Rectal smooth muscle tissue (tissue), 1 donor: ENCODE measurements around the gene HTATSF1.

ENCODE experiments used
- H3K27ac ChIP-seq: one replicate; pipeline ENCODE4 v1.7.0; 2013; ENCODE audit warnings: low read depth, low read length, inconsistent platforms
- H3K27me3 ChIP-seq: one replicate; pipeline ENCODE4 v1.7.0; 2013; ENCODE audit warnings: low read length; ENCODE audit not compliant: control insufficient read depth, insufficient read depth
- H3K36me3 ChIP-seq: one replicate; pipeline ENCODE4 v1.7.0; 2013; ENCODE audit warnings: low read length; ENCODE audit not compliant: control insufficient read depth, insufficient read depth
- H3K4me1 ChIP-seq: one replicate; pipeline ENCODE4 v1.7.0; 2013; ENCODE audit warnings: low read length; ENCODE audit not compliant: control insufficient read depth, insufficient read depth
- H3K4me3 ChIP-seq: one replicate; pipeline ENCODE4 v1.7.0; 2013; ENCODE audit warnings: low read length
- H3K9ac ChIP-seq: one replicate; pipeline ENCODE4 v1.7.0; 2013; ENCODE audit warnings: low read length

The HTATSF1 gene

GRCh38 chrX:136497556-136498052 lies at the start of gene HTATSF1:
Gene HTATSF1 (plus strand): TSS chrX:136497592. CDS start chrX:136497685, 93 bp downstream.
- H3K9ac ChIP-seq, result peak within 1 kb of the TSS; percentile 57
- no peaks in the 10 kb centered on the region for H3K4me1 ChIP-seq
- H3K4me3 ChIP-seq, result peak within 1 kb of the TSS; percentile 79
- peaks cover 3% of the 10 kb centered on the region for H3K36me3 ChIP-seq
- no peaks in the 10 kb centered on the region for H3K27me3 ChIP-seq
- H3K27ac ChIP-seq, result peak within 1 kb of the TSS; percentile 87

- H3K9ac ChIP-seq, result no peak overlapping the region
These were observed 49.4 kb upstream of the HTATSF1 start for GRCh38 chrX:136447968-136448367.

GRCh38 chrX:136450050-136450830 lies 47.2 kb upstream of the HTATSF1 start:
- Histone ChIP-seq H3K4me3 (no peak overlapping the region), H3K36me3 (no peaks in the 10 kb centered on the region), H3K27ac (no peak overlapping the region), H3K4me1 (no peaks in the 10 kb centered on the region), H3K27me3 (peaks cover 3% of the 10 kb centered on the region), H3K9ac (no peak overlapping the region)

More at GRCh38 chrX:136447968-136448367, 49.4 kb upstream of the HTATSF1 start:
- H3K4me1 ChIP-seq, result no peaks in the 10 kb centered on the region
- peaks cover 3% of the 10 kb centered on the region for H3K27me3 ChIP-seq
- H3K27ac ChIP-seq, result no peak overlapping the region
- no peaks in the 10 kb centered on the region for H3K36me3 ChIP-seq
- H3K4me3 ChIP-seq, result no peak overlapping the region

- no peak overlapping the region for H3K9ac ChIP-seq
- no peak overlapping the region for H3K27ac ChIP-seq
- H3K36me3 ChIP-seq, result no peaks in the 10 kb centered on the region
- H3K4me1 ChIP-seq, result no peaks in the 10 kb centered on the region
- peaks cover under 1% of the 10 kb centered on the region for H3K27me3 ChIP-seq
- no peak overlapping the region for H3K4me3 ChIP-seq
These were observed 44.8 kb upstream of the HTATSF1 start for GRCh38 chrX:136452614-136453013.

GRCh38 chrX:136453114-136453513 lies 44.3 kb upstream of the HTATSF1 start:
- Histone ChIP-seq H3K4me1 (no peaks in the 10 kb centered on the region), H3K4me3 (no peak overlapping the region), H3K27me3 (no peaks in the 10 kb centered on the region), H3K36me3 (no peaks in the 10 kb centered on the region), H3K27ac (no peak overlapping the region), H3K9ac (no peak overlapping the region)

GRCh38 chrX:136453771-136454170 lies 43.6 kb upstream of the HTATSF1 start:
- H3K9ac ChIP-seq, result no peak overlapping the region
- H3K4me3 ChIP-seq, result no peak overlapping the region
- no peaks in the 10 kb centered on the region for H3K4me1 ChIP-seq
- no peaks in the 10 kb centered on the region for H3K27me3 ChIP-seq
- no peaks in the 10 kb centered on the region for H3K36me3 ChIP-seq
- no peak overlapping the region for H3K27ac ChIP-seq

GRCh38 chrX:136456133-136456532 lies 41.3 kb upstream of the HTATSF1 start:
- H3K4me1 ChIP-seq, result no peaks in the 10 kb centered on the region

GRCh38 chrX:136457303-136457917 lies 40.0 kb upstream of the HTATSF1 start:
- Histone ChIP-seq H3K36me3 (no peaks in the 10 kb centered on the region), H3K27me3 (no peaks in the 10 kb centered on the region), H3K4me3 (no peak overlapping the region), H3K27ac (no peak overlapping the region), H3K4me1 (no peaks in the 10 kb centered on the region), H3K9ac (no peak overlapping the region)

More at GRCh38 chrX:136456133-136456532, 41.3 kb upstream of the HTATSF1 start:
- H3K9ac ChIP-seq, result no peak overlapping the region
- no peaks in the 10 kb centered on the region for H3K36me3 ChIP-seq
- H3K27ac ChIP-seq, result no peak overlapping the region
- no peak overlapping the region for H3K4me3 ChIP-seq
- no peaks in the 10 kb centered on the region for H3K27me3 ChIP-seq

GRCh38 chrX:136464589-136464988 lies 32.8 kb upstream of the HTATSF1 start:
- Histone ChIP-seq H3K9ac (no peak overlapping the region), H3K27me3 (no peaks in the 10 kb centered on the region), H3K4me3 (no peak overlapping the region), H3K27ac (no peak overlapping the region), H3K36me3 (no peaks in the 10 kb centered on the region), H3K4me1 (no peaks in the 10 kb centered on the region)

GRCh38 chrX:136467303-136467702 lies 30.1 kb upstream of the HTATSF1 start:
- no peaks in the 10 kb centered on the region for H3K36me3 ChIP-seq
- no peak overlapping the region for H3K9ac ChIP-seq
- no peaks in the 10 kb centered on the region for H3K27me3 ChIP-seq
- H3K4me1 ChIP-seq, result no peaks in the 10 kb centered on the region
- no peak overlapping the region for H3K4me3 ChIP-seq
- no peak overlapping the region for H3K27ac ChIP-seq

- Histone ChIP-seq H3K9ac (no peak overlapping the region), H3K27me3 (peaks cover 4% of the 10 kb centered on the region), H3K4me3 (no peak overlapping the region), H3K36me3 (no peaks in the 10 kb centered on the region), H3K4me1 (no peaks in the 10 kb centered on the region), H3K27ac (no peak overlapping the region)
These were observed 28.8 kb upstream of the HTATSF1 start for GRCh38 chrX:136468391-136469103.

GRCh38 chrX:136473663-136474062 lies 23.7 kb upstream of the HTATSF1 start:
- H3K4me3 ChIP-seq, result no peak overlapping the region
- H3K27ac ChIP-seq, result no peak overlapping the region
- H3K9ac ChIP-seq, result no peak overlapping the region
- H3K27me3 ChIP-seq, result peaks cover 4% of the 10 kb centered on the region
- H3K36me3 ChIP-seq, result no peaks in the 10 kb centered on the region
- no peaks in the 10 kb centered on the region for H3K4me1 ChIP-seq
